T-helper 17 cell (primary cell): ENCODE results near the gene MYO16. TPM values are rescaled to one million over a fixed set of nuclear protein-coding genes. Genes with fewer than 3 reads are reported as not detected.
"Not testable (repeated sequence)": the region's sequence is repeated elsewhere in the genome, so short reads cannot be mapped to it uniquely, and the experiment has no call there.

Source experiments
- ATAC-seq: fragments of 150-1000 bp; cut with Tn5 transposase; 2 replicates; pipeline ENCODE4 v1.10.0; 2021; ENCODE audit warnings: mild to moderate bottlenecking, moderate library complexity
- DNase-seq, 3 donors: peaks; one replicate each; pipeline versions ENCODE4 v3.0.0 to v3.0.0-alpha.2; 2020 to 2021
- H3K9me3 ChIP-seq: one replicate; pipeline ENCODE4 v1.7.0; 2013; ENCODE audit warnings: low read length, mild to moderate bottlenecking; ENCODE audit not compliant: control insufficient read depth, poor library complexity, severe bottlenecking
- H3K27ac Mint-ChIP-seq: one replicate; pipeline ENCODE4 v1.8.0; 2022; ENCODE audit warnings: mild to moderate bottlenecking, moderate library complexity, mixed read lengths
- H3K27me3 Mint-ChIP-seq: one replicate; pipeline ENCODE4 v1.8.0; 2022; ENCODE audit warnings: mixed read lengths
- H3K36me3 Mint-ChIP-seq: one replicate; pipeline ENCODE4 v1.8.0; 2022; ENCODE audit warnings: low read depth, mixed read lengths
- H3K4me1 Mint-ChIP-seq: one replicate; pipeline ENCODE4 v1.8.0; 2022; ENCODE audit warnings: mild to moderate bottlenecking, mixed read lengths
- H3K4me3 Mint-ChIP-seq: one replicate; pipeline ENCODE4 v1.8.0; 2022; ENCODE audit warnings: mild to moderate bottlenecking, moderate library complexity, mixed read lengths
- total RNA-seq, 4 donors: library from RNA in 2 of 4; stranded (reverse) in 2 of 4; gene quantifications; one replicate each; pipeline ENCODE4 v1.2.3 and lab custom pipeline; 2022 to 2026

MYO16 gene
- total RNA-seq, 2 donors from 2014 or later, result 0.42 to 0.45 TPM

- no peaks in the 10 kb centered on the region for H3K4me1 Mint-ChIP-seq
- H3K9me3 ChIP-seq, result no peaks in the 10 kb centered on the region
- DNase-seq, result no peak
- H3K27ac Mint-ChIP-seq, result no peak overlapping the region
- H3K36me3 Mint-ChIP-seq, result no peaks in the 10 kb centered on the region
- no peak overlapping the region for H3K4me3 Mint-ChIP-seq
- no peak for ATAC-seq
- no peaks in the 10 kb centered on the region for H3K27me3 Mint-ChIP-seq
These were observed 459.2 kb downstream of the MYO16 start for GRCh38 chr13:109088624-109088917.

DNA sequence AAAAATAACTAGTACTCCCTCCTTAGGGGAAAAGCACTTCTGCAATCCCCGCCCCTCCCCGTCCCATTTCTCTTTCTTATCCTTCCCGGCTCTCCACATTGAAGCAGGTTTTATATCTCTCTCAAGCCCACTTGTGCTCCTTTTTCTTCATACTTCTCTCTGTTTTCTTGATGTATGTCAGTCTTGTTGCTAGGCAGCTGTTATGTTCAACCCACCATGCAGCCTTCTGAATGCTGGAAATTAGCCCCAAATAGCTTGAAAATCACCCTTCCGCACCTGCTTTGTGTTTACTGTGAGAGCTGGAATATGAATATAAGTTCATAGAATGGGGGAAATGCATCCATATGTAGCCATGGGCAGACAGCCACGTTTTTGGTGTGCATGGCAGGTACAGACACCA is 461.4 kb downstream of the MYO16 start:
- no peak for DNase-seq
- Mint-ChIP-seq H3K36me3 (no peaks in the 10 kb centered on the region), H3K4me3 (no peak overlapping the region), H3K27me3 (no peaks in the 10 kb centered on the region), H3K4me1 (no peaks in the 10 kb centered on the region), H3K27ac (no peak overlapping the region)
- ATAC-seq, result no peak
- H3K9me3 ChIP-seq, result no peaks in the 10 kb centered on the region

- no peaks in the 10 kb centered on the region for H3K36me3 Mint-ChIP-seq
- no peak overlapping the region for H3K4me3 Mint-ChIP-seq
- no peak overlapping the region for H3K27ac Mint-ChIP-seq
- no peaks in the 10 kb centered on the region for H3K4me1 Mint-ChIP-seq
- ATAC-seq, result no peak
- no peaks in the 10 kb centered on the region for H3K27me3 Mint-ChIP-seq
- H3K9me3 ChIP-seq, result no peaks in the 10 kb centered on the region
- DNase-seq, result no peak
These were observed 461.8 kb downstream of the MYO16 start for GRCh38 chr13:109091249-109091648.

DNA sequence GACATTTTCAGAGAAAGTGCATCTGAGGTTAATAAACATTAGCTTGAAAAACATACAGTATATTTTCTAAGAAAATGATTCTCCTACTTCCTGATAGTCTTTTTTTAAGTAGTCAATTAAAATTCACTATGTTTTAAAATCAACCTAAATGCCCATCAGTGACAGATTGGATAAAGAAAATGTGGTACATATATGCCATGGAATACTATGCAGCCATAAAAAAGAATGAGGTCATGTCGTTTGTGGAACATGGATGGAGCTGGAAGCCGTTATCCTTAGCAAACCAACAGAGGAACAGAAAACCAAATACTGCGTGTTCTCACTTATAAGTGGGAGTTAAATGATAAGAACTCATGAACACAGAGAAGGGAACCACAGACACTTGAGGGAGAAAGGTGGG is 462.8 kb downstream of the MYO16 start:
- not testable (repeated sequence) for H3K9me3 ChIP-seq, H3K27ac Mint-ChIP-seq, H3K27me3 Mint-ChIP-seq, H3K4me1 Mint-ChIP-seq, H3K36me3 Mint-ChIP-seq, DNase-seq, ATAC-seq, H3K4me3 Mint-ChIP-seq

DNA sequence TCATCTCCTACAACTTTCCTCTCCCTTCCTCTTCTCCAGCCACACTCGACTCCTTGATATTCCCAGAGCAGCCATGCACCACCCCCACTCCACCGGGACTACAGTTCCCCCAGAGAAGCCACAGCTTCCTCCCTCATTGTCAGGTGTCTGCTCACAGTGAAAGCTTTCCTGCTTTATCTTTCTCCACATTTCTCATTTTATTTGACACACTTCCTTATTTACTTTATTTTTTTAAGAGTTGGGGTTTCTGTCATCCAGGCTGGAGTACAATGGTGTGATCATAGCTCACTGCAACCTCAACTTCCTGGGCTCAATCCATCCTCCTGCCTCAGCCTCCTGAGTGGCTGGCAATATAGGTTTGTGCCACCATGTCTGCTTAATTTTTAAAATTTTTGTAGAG is 464.6 kb downstream of the MYO16 start:
- no peak overlapping the region for H3K4me3 Mint-ChIP-seq
- H3K36me3 Mint-ChIP-seq, result no peaks in the 10 kb centered on the region
- DNase-seq (no peak), ATAC-seq (no peak)
- H3K27ac Mint-ChIP-seq, result no peak overlapping the region
- no peaks in the 10 kb centered on the region for H3K9me3 ChIP-seq
- H3K4me1 Mint-ChIP-seq, result no peaks in the 10 kb centered on the region
- H3K27me3 Mint-ChIP-seq, result no peaks in the 10 kb centered on the region

GRCh38 chr13:109095126-109095525 is 465.7 kb downstream of the MYO16 start:
- no peak overlapping the region for H3K4me3 Mint-ChIP-seq

DNA sequence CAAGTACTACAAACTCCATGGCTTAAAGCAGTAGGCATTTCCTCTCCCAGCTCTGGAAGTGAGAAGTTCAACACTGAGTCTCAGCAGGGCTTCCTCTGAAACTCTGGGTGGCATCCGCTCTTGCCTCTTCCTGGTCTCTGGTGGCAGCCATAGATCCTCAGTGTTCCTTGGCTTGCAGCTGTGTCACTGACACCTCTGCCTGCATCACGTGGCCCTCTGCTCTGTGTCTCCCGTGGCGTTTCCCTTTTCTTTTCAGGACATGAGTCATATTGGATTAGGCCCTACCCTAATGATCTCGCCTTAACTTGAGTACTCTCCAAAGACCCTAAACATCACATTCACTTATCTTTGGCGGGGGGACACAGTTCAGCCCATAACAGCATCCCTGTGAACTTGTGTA is 466.7 kb downstream of the MYO16 start:
- no peak overlapping the region for H3K27ac Mint-ChIP-seq
- H3K4me1 Mint-ChIP-seq, result no peaks in the 10 kb centered on the region

More at GRCh38 chr13:109095126-109095525, 465.7 kb downstream of the MYO16 start:
- H3K4me1 Mint-ChIP-seq, result no peaks in the 10 kb centered on the region
- no peaks in the 10 kb centered on the region for H3K9me3 ChIP-seq
- H3K27me3 Mint-ChIP-seq, result no peaks in the 10 kb centered on the region
- no peak overlapping the region for H3K27ac Mint-ChIP-seq
- ATAC-seq, result no peak
- DNase-seq, result no peak
- no peaks in the 10 kb centered on the region for H3K36me3 Mint-ChIP-seq

GRCh38 chr13:109100705-109101304 is 471.4 kb downstream of the MYO16 start:
- no peak overlapping the region for H3K4me3 Mint-ChIP-seq
- DNase-seq, result no peak
- no peak for ATAC-seq
- no peaks in the 10 kb centered on the region for H3K4me1 Mint-ChIP-seq
- H3K9me3 ChIP-seq, result no peaks in the 10 kb centered on the region
- no peaks in the 10 kb centered on the region for H3K27me3 Mint-ChIP-seq
- H3K36me3 Mint-ChIP-seq, result no peaks in the 10 kb centered on the region
- H3K27ac Mint-ChIP-seq, result no peak overlapping the region

More for the DNA sequence above, 466.7 kb downstream of the MYO16 start:
- Mint-ChIP-seq H3K27me3 (no peaks in the 10 kb centered on the region), H3K4me3 (no peak overlapping the region), H3K36me3 (no peaks in the 10 kb centered on the region)
- DNase-seq (no peak), ATAC-seq (no peak)
- H3K9me3 ChIP-seq, result no peaks in the 10 kb centered on the region

DNA sequence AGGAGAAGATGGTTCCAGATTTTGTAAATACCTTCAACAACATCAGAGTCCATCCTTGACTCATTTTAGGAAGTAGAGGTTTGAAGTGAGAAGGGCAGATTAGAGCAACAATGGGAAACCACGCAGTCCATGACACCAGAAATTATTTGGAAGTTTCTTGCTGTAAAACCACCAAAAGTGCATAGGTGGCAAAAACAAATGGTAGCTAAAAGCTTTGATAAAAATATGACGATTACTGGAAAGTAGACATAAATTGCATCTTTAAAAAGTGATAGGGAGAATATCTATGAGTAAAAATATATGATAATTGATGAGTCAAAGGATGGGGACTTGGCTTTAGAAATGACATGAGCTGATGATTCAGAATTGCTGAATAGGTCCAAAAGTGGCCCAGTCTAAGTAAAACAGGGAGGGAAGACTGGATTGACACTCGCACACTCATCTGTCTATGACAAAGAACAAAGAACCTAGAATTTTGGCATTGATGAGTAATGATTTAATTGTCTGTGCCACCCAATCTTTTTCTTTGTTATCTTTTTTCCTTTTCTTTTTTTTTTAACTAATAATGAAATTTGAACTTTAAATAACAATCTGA is 472.2 kb downstream of the MYO16 start:
- H3K27ac Mint-ChIP-seq, result no peak overlapping the region
- DNase-seq, result no peak

GRCh38 chr13:109105899-109106298 is 476.5 kb downstream of the MYO16 start:
- no peaks in the 10 kb centered on the region for H3K9me3 ChIP-seq
- H3K27me3 Mint-ChIP-seq, result peaks cover 25% of the 10 kb centered on the region
- H3K4me1 Mint-ChIP-seq, result no peaks in the 10 kb centered on the region
- no peak overlapping the region for H3K4me3 Mint-ChIP-seq
- H3K27ac Mint-ChIP-seq, result no peak overlapping the region
- ATAC-seq (no peak), DNase-seq (no peak)
- H3K36me3 Mint-ChIP-seq, result no peaks in the 10 kb centered on the region

More for the DNA sequence above, 472.2 kb downstream of the MYO16 start:
- H3K4me3 Mint-ChIP-seq, result no peak overlapping the region
- H3K4me1 Mint-ChIP-seq, result no peaks in the 10 kb centered on the region
- H3K27me3 Mint-ChIP-seq, result peaks cover 5% of the 10 kb centered on the region
- H3K9me3 ChIP-seq, result no peaks in the 10 kb centered on the region
- ATAC-seq, result no peak
- H3K36me3 Mint-ChIP-seq, result no peaks in the 10 kb centered on the region

DNA sequence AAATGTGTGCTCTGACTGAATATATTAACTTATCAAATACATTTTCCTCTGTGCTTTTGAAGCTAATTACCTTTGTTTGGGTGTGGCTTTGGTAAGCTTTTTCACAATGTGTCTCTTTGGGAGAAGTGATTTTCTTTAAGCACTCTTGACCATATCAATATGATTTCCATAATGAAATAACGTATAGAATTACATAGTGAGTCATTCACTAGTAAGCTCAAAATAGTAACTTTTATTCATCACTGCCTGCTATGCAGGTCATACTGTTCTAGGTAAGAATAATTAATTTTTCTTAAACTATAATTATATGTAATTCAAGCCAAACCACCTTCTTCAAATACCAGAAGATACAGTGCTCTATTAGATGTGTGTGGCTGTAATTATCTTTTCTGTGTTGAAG is 480.7 kb downstream of the MYO16 start:
- H3K36me3 Mint-ChIP-seq, result no peaks in the 10 kb centered on the region
- DNase-seq (no peak), ATAC-seq (no peak)
- H3K27ac Mint-ChIP-seq, result no peak overlapping the region
- H3K27me3 Mint-ChIP-seq, result peaks cover 25% of the 10 kb centered on the region
- H3K9me3 ChIP-seq, result no peaks in the 10 kb centered on the region
- H3K4me3 Mint-ChIP-seq, result no peak overlapping the region
- peaks cover 4% of the 10 kb centered on the region for H3K4me1 Mint-ChIP-seq

GRCh38 chr13:109111141-109111540 is 481.7 kb downstream of the MYO16 start:
- Mint-ChIP-seq H3K27me3 (peaks cover 25% of the 10 kb centered on the region), H3K27ac (no peak overlapping the region), H3K36me3 (no peaks in the 10 kb centered on the region), H3K4me1 (peaks cover 4% of the 10 kb centered on the region), H3K4me3 (no peak overlapping the region)
- ATAC-seq, result no peak
- DNase-seq, result no peak
- H3K9me3 ChIP-seq, result no peaks in the 10 kb centered on the region

GRCh38 chr13:109113427-109113826 is 484.0 kb downstream of the MYO16 start:
- no peaks in the 10 kb centered on the region for H3K9me3 ChIP-seq
- H3K4me1 Mint-ChIP-seq, result peaks cover 4% of the 10 kb centered on the region
- no peak overlapping the region for H3K27ac Mint-ChIP-seq
- peaks cover 2% of the 10 kb centered on the region for H3K36me3 Mint-ChIP-seq
- DNase-seq (no peak), ATAC-seq (no peak)
- no peak overlapping the region for H3K4me3 Mint-ChIP-seq
- H3K27me3 Mint-ChIP-seq, result peaks cover 12% of the 10 kb centered on the region

GRCh38 chr13:109114162-109114561 is 484.8 kb downstream of the MYO16 start:
- H3K9me3 ChIP-seq, result no peaks in the 10 kb centered on the region
- H3K36me3 Mint-ChIP-seq, result peaks cover 2% of the 10 kb centered on the region
- H3K4me1 Mint-ChIP-seq, result peaks cover 4% of the 10 kb centered on the region
- DNase-seq (no peak), ATAC-seq (no peak)
- peaks cover 4% of the 10 kb centered on the region for H3K27me3 Mint-ChIP-seq
- H3K27ac Mint-ChIP-seq, result no peak overlapping the region
- no peak overlapping the region for H3K4me3 Mint-ChIP-seq
